GM12874 (cell line): Measurements from ENCODE around the gene EMCN.

Experiments used
- CTCF ChIP-seq: IDR thresholded peaks from 2 replicates; pipeline ENCODE4 v1.5.1; 2011; ENCODE audit warnings: low read depth, mild to moderate bottlenecking, control low read depth, low read length, moderate library complexity; ENCODE audit not compliant: insufficient read depth

Gene EMCN

DNA sequence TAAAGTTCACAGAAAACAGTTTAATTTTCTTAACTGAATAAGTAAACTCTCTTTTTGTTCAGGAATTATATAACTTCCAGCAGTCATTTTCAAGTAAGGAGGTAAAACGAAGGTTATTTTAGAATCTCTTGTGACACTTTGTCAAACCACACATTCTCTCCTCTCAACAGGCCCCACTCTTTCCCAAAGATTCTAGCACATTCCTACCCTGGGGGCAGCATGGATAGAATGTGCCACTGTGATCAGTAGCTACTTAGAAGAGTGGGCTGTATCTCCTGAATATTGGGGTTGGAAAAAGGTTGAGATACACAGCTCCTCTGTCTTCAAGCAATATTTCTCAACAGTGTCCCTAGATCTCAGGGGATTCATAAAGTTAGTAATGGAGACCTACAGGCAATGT lies 157.6 kb downstream of the EMCN start:
- no peak for TF ChIP-seq CTCF

- no peak for TF ChIP-seq CTCF
These were observed 158.4 kb downstream of the EMCN start for GRCh38 chr4:100359441-100359840.

GRCh38 chr4:100357542-100357941 lies 160.3 kb downstream of the EMCN start:
- TF ChIP-seq CTCF: no peak

DNA sequence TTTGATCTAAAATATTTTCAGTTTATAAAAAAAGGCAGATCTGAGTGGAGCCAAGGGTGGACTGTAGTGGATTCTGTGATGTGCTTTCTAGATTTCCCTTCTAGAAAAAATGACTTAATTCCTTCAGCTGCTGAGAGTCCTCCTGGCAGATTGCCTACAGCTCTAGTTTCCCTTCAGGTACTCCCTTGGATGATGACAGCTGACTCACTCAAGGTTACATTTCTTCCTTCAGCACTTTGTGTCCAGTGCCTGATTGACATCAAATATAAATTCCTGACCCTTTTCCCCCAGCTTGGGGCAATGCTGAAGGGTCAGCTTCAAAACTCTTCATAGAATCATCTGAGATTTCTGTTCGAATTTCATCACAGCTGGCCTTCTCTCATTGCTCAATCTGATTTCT lies 161.7 kb downstream of the EMCN start:
- no peak for TF ChIP-seq CTCF

GRCh38 chr4:100348473-100348872 lies 169.3 kb downstream of the EMCN start:
- no peak for TF ChIP-seq CTCF

- no peak for TF ChIP-seq CTCF
These were observed 170.6 kb downstream of the EMCN start for GRCh38 chr4:100347241-100347640.

DNA sequence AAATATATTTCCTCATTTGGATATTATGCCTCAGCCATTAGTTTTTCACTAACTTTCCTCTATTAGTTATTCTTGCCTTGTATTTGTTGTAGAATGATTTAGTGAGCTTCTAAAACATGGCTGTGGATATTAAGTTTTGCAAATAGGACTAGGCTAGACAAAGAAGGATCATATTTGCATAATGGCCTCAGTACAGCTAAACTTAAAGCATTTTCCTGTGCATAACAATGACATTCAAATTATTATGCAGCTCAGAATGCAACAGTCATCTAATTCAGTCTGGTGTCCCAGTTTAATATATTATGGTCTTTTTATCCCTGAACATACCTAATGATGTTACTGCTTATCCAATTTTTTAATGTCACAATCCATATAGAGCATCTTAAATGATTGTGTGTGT lies 172.2 kb downstream of the EMCN start:
- no peak for TF ChIP-seq CTCF
